ENCODE data around the gene ANKRD23.
A peak's percentile ranks its signal among the peaks of the same experiment; 100 is the strongest.
"Not testable (repeated sequence)": the region's sequence is repeated elsewhere in the genome, so short reads cannot be mapped to it uniquely, and the experiment has no call there.

The ANKRD23 gene

GRCh38 chr2:96843538-96844268, at the start of gene ANKRD23:
Gene ANKRD23, minus strand, starts transcription at chr2:96844021. Its CDS starts 29 bp downstream, at chr2:96843992.
- Histone ChIP-seq H3K4me1 (ENCODE audit: insufficient read depth, poor library complexity, severe bottlenecking) (no peaks in the 10 kb centered on the region), H3K27me3 (ENCODE audit: insufficient read depth, poor library complexity, severe bottlenecking) (no peaks in the 10 kb centered on the region), H3K27ac (ENCODE audit: poor library complexity, severe bottlenecking) (no peak within 1 kb of the TSS), H3K36me3 (ENCODE audit: low read depth) (peaks cover 7% of the 10 kb centered on the region; the same call in 1 of the 2 replicates), H3K4me3 (ENCODE audit: severe bottlenecking) (no peak within 1 kb of the TSS), H3K9me3 (ENCODE audit: severe bottlenecking) (no peaks in the 10 kb centered on the region)
- no peak for ATAC-seq (ENCODE audit: low read depth)
- TF ChIP-seq CTCF (IDR thresholded peaks at IDR 0.05; ENCODE audit: poor library complexity, severe bottlenecking) = no peak
- DNase-seq (ENCODE audit: low spot score) = no peak

- no peak for TF ChIP-seq CTCF (IDR thresholded peaks at IDR 0.05; ENCODE audit: poor library complexity, severe bottlenecking)
- Histone ChIP-seq H3K4me1 (ENCODE audit: insufficient read depth, poor library complexity, severe bottlenecking) (peaks cover 32% of the 10 kb centered on the region), H3K27me3 (ENCODE audit: insufficient read depth, poor library complexity, severe bottlenecking) (no peaks in the 10 kb centered on the region), H3K36me3 (ENCODE audit: low read depth) (no peaks in the 10 kb centered on the region), H3K4me3 (ENCODE audit: severe bottlenecking) (no peak overlapping the region), H3K27ac (ENCODE audit: poor library complexity, severe bottlenecking) (no peak overlapping the region), H3K9me3 (ENCODE audit: severe bottlenecking) (no peaks in the 10 kb centered on the region)
- peak; percentile 52 for DNase-seq (ENCODE audit: low spot score)
- ATAC-seq (ENCODE audit: low read depth) = no peak
Observed at GRCh38 chr2:96891591-96892333, 47.9 kb upstream of the ANKRD23 start.

GRCh38 chr2:96890726-96891385, 47.0 kb upstream of the ANKRD23 start:
- H3K9me3 ChIP-seq (ENCODE audit: severe bottlenecking) = no peaks in the 10 kb centered on the region
- no peak for TF ChIP-seq CTCF (IDR thresholded peaks at IDR 0.05; ENCODE audit: poor library complexity, severe bottlenecking)
- no peak overlapping the region for H3K27ac ChIP-seq (ENCODE audit: poor library complexity, severe bottlenecking)
- H3K27me3 ChIP-seq (ENCODE audit: insufficient read depth, poor library complexity, severe bottlenecking) = no peaks in the 10 kb centered on the region
- H3K4me3 ChIP-seq (ENCODE audit: severe bottlenecking) = no peak overlapping the region
- H3K4me1 ChIP-seq (ENCODE audit: insufficient read depth, poor library complexity, severe bottlenecking) = peaks cover 38% of the 10 kb centered on the region
- ATAC-seq (ENCODE audit: low read depth) = no peak
- no peaks in the 10 kb centered on the region for H3K36me3 ChIP-seq (ENCODE audit: low read depth)
- no peak for DNase-seq (ENCODE audit: low spot score)

- peaks cover 32% of the 10 kb centered on the region for H3K4me1 ChIP-seq (ENCODE audit: insufficient read depth, poor library complexity, severe bottlenecking)
- H3K4me3 ChIP-seq (ENCODE audit: severe bottlenecking) = no peak overlapping the region
- H3K9me3 ChIP-seq (ENCODE audit: severe bottlenecking) = no peaks in the 10 kb centered on the region
- DNase-seq (ENCODE audit: low spot score) (no peak), ATAC-seq (ENCODE audit: low read depth) (no peak)
- no peak overlapping the region for H3K27ac ChIP-seq (ENCODE audit: poor library complexity, severe bottlenecking)
- no peaks in the 10 kb centered on the region for H3K36me3 ChIP-seq (ENCODE audit: low read depth)
- no peak for TF ChIP-seq CTCF (IDR thresholded peaks at IDR 0.05; ENCODE audit: poor library complexity, severe bottlenecking)
- H3K27me3 ChIP-seq (ENCODE audit: insufficient read depth, poor library complexity, severe bottlenecking) = no peaks in the 10 kb centered on the region
Observed at GRCh38 chr2:96890252-96890651, 46.4 kb upstream of the ANKRD23 start.

GRCh38 chr2:96889502-96889901, 45.7 kb upstream of the ANKRD23 start:
- DNase-seq (ENCODE audit: low spot score); H3K27ac ChIP-seq (ENCODE audit: poor library complexity, severe bottlenecking); H3K36me3 ChIP-seq (ENCODE audit: low read depth); H3K4me3 ChIP-seq (ENCODE audit: severe bottlenecking); ATAC-seq (ENCODE audit: low read depth); H3K27me3 ChIP-seq (ENCODE audit: insufficient read depth, poor library complexity, severe bottlenecking); H3K9me3 ChIP-seq (ENCODE audit: severe bottlenecking): not testable (repeated sequence)
- peaks cover 32% of the 10 kb centered on the region for H3K4me1 ChIP-seq (ENCODE audit: insufficient read depth, poor library complexity, severe bottlenecking)

Measured in RWPE2 (cell line).